GM19397 (cell line): Measurements from ENCODE around the gene SPAG16.

Experiments used
- ATAC-seq: cut with Tn5 transposase; IDR thresholded peaks from one replicate; pipeline ENCODE4 v1.9.1; 2021; ENCODE audit warnings: mild to moderate bottlenecking, moderate library complexity; ENCODE audit not compliant: unreplicated experiment

Gene SPAG16

DNA sequence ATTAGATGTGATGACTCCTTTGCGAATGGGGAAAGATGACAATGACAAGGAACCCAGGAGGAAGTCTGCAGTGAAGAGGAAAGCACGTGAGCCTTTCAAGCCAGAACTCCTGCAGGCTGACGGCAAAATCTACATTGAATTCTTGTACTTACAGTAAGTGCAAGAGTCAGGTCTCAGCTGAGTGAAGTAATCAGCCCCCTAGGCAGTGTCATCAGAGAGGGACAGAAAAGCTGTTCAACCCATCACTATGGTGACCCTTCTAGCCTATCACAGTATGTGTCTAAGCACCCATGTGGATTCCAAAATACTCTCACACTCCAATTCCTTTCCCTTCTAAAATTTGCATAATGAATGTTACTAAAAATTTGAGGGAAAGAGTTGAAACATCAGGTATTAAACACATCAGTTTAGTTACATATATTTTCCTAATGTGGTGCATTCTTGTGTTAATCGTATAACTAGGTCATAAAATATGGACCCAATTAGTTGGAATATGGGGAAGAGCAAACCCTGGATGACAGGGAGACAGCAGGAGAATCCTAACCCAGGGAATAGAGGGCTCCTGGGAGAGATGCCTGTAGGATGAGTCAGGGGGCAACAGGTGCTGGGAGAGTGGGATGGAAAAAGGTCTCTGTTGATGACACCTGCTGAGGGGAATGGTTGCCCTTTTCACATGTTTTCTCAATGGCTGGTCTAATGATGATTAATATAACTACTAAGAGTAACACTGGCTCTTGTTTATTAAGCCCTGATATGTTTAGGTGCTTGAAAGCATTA, 1166.0 kb downstream of the SPAG16 start:
- ATAC-seq: no peak

DNA sequence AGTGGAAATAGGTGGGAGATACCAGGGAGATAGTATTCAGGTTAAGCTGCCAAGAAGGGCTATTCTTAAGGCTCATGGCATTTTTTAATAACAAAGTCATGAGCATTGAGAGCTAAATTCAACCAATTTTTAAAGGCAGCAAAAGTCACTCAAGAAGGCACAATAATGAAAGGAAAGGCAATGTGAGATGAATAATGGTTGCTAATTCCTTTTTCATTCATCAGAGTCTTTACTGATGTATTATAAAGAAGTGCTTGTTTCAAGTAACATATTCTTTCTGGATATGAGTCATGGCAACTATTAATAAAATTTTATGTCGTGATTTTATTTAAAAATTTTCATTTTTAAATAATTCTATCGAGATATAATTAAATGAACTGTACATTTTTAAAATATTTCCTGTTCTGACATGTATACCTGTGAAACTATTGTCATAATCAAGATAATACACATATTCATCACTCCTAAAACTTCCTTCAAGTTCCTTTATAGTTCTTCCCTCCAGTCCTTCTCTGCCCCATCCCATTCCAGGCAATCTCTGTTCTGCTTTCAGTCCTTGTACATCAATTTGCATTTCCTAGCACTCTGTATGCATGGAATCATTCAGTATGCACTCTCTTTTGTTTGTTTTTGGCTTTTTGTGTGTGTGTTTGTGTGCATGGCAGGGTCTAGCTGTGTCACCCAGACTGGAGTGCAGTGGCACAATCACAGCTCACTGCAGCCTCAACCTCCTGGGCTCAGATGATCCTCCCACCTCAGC, 1167.4 kb downstream of the SPAG16 start:
- ATAC-seq: no peak
